ENCODE measurements around the gene IGFL2. TPM values are rescaled to one million over a fixed set of nuclear protein-coding genes. Genes with fewer than 3 reads are reported as not detected.

IGFL2 gene
- total RNA-seq (2013): not detected
- polyA plus RNA-seq (not detected), polyA minus RNA-seq (not detected in 2 replicates), total RNA-seq (0 to 0.81 (median 0) reads per million in 11 experiments)

DNA sequence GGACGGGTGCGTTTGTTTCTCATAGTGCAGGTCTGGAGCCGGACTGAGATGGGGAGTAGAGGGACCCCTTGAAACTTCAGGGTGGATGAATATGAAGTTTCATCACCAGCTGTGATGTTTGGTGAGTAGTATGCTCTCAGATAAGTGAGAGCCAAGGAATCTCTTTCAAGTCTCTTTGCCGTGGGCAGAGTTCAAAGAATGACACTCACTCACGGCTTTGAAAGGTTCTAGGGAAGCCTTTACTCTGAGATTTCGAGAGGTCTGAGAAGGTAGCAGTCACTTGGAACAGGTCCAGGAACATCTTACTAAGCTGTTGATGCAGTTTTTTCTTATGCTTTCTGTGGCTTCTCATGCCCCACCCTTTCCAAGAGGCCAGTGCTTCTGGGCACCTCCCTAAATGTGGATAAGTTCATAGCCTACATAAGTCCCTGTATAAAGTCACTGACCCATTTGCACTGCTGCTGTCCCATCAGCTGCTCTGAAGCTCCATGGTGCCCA, at the start of gene IGFL2:
Gene IGFL2, plus strand, starts transcription at position 448 of the 498 bp plus-strand sequence. Its CDS starts 41 bp downstream, at position 489.
- Histone ChIP-seq H3K79me2 (ENCODE audit: insufficient read depth, low read length) (no peaks in the 10 kb centered on the region), H3K4me1 (ENCODE audit: control insufficient read depth in 1 of 2, insufficient read depth in 2 of 2, low read length in 2 of 2) (no peaks in the 10 kb centered on the region), H3K27me3 (ENCODE audit: control insufficient read depth in 2 of 2, insufficient read depth in 2 of 2, low read length in 2 of 2) (peaks cover 0 to 3% of the 10 kb centered on the region in 2 donors), H3K27ac (ENCODE audit: low read depth in 1 of 2, low read length in 2 of 2) (no peak within 1 kb of the TSS), H3K4me3 (replicated peaks in 1 of 3; ENCODE audit: low read depth in 2 of 3, low read length in 3 of 3) (no peak within 1 kb of the TSS), H3K9me3 (replicated peaks in 1 of 2; ENCODE audit: control insufficient read depth in 1 of 2, insufficient read depth in 1 of 2, low read length in 2 of 2) (no peaks in the 10 kb centered on the region), H3K36me3 (replicated peaks in 1 of 2; ENCODE audit: control insufficient read depth in 1 of 2, insufficient read depth in 2 of 2, low read length in 2 of 2) (no peaks in the 10 kb centered on the region), H3K4me2 (replicated peaks; ENCODE audit: extremely low read depth, low read length, poor library complexity, severe bottlenecking) (no peak within 1 kb of the TSS), H3K9ac (ENCODE audit: insufficient read depth, low read length, poor library complexity, severe bottlenecking) (no peak within 1 kb of the TSS), H2AFZ (ENCODE audit: insufficient read depth, low read depth, low read length, poor library complexity, severe bottlenecking) (no peak within 1 kb of the TSS), H4K20me1 (ENCODE audit: insufficient read depth, low read length) (no peaks in the 10 kb centered on the region)
- Mint-ChIP-seq H3K27ac (no peak within 1 kb of the TSS), H3K4me3 (no peak within 1 kb of the TSS), H3K36me3 (no peaks in the 10 kb centered on the region), H3K27me3 (ENCODE audit: low read depth in 3 of 3) (peaks cover 10 to 48% (median 26%) of the 10 kb centered on the region in 3 donors), H3K9me3 (peaks cover 0 to 5% (median 0%) of the 10 kb centered on the region in 7 donors), H3K4me1 (no peaks in the 10 kb centered on the region)
- intact Hi-C loops (cut with micrococcal nuclease): no loop called here
- DNase-seq: no peak
- 97% methylated on average over 6 of the region's 6 CpGs for WGBS (ENCODE audit: insufficient coverage)
- TF ChIP-seq, protein P1, sequence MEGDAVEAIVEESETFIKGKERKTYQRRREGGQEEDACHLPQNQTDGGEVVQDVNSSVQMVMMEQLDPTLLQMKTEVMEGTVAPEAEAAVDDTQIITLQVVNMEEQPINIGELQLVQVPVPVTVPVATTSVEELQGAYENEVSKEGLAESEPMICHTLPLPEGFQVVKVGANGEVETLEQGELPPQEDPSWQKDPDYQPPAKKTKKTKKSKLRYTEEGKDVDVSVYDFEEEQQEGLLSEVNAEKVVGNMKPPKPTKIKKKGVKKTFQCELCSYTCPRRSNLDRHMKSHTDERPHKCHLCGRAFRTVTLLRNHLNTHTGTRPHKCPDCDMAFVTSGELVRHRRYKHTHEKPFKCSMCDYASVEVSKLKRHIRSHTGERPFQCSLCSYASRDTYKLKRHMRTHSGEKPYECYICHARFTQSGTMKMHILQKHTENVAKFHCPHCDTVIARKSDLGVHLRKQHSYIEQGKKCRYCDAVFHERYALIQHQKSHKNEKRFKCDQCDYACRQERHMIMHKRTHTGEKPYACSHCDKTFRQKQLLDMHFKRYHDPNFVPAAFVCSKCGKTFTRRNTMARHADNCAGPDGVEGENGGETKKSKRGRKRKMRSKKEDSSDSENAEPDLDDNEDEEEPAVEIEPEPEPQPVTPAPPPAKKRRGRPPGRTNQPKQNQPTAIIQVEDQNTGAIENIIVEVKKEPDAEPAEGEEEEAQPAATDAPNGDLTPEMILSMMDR (IDR thresholded peaks at IDR 0.05): no peak

DNA sequence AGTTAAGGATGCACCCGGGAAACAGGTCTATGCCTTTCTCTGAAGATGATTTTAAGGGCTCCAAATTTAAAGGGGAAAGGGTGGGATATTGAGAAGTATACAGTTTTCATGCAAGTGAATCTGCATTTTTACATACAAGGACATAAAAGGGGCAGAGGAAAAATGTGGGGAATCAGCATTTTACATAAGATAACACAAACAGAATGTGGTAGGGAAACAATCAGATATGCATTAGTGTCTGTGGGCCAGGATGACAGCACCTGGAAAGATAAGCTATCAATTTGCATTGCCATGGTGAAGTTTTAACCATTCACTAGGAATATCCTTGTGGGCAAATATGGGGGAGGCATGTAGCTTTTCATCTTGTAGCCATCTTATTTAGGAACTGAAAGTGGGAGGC, 47.7 kb upstream of the IGFL2 start:
- intact Hi-C loops (cut with micrococcal nuclease): no loop called here
- Mint-ChIP-seq H3K9me3 (peaks cover 11 to 18% (median 17%) of the 10 kb centered on the region in 7 donors), H3K4me3 (no peak overlapping the region), H3K4me1 (no peaks in the 10 kb centered on the region), H3K36me3 (no peaks in the 10 kb centered on the region), H3K27me3 (ENCODE audit: low read depth in 3 of 3) (peaks cover 0 to 30% (median 8%) of the 10 kb centered on the region in 3 donors), H3K27ac (no peak overlapping the region)
- no peak overlapping the region for H3K9ac ChIP-seq (ENCODE audit: insufficient read depth, low read length, poor library complexity, severe bottlenecking)
- H4K20me1 ChIP-seq (ENCODE audit: insufficient read depth, low read length): no peaks in the 10 kb centered on the region
- H3K4me2 ChIP-seq (replicated peaks; ENCODE audit: extremely low read depth, low read length, poor library complexity, severe bottlenecking): no peak overlapping the region
- WGBS (ENCODE audit: insufficient coverage): 75% methylated on average over 1 of the region's 1 CpG
- TF ChIP-seq, protein P1 (IDR thresholded peaks at IDR 0.05): no peak
- H3K27me3 ChIP-seq (ENCODE audit: control insufficient read depth in 2 of 2, insufficient read depth in 2 of 2, low read length in 2 of 2): no peaks in the 10 kb centered on the region
- H2AFZ ChIP-seq (ENCODE audit: insufficient read depth, low read depth, low read length, poor library complexity, severe bottlenecking): no peak overlapping the region
- no peaks in the 10 kb centered on the region for H3K79me2 ChIP-seq (ENCODE audit: insufficient read depth, low read length)
- no peaks in the 10 kb centered on the region for H3K36me3 ChIP-seq (replicated peaks in 1 of 2; ENCODE audit: control insufficient read depth in 1 of 2, insufficient read depth in 2 of 2, low read length in 2 of 2)
- H3K4me1 ChIP-seq (ENCODE audit: control insufficient read depth in 1 of 2, insufficient read depth in 2 of 2, low read length in 2 of 2): no peaks in the 10 kb centered on the region
- no peak for DNase-seq
- H3K4me3 ChIP-seq (replicated peaks in 1 of 3; ENCODE audit: low read depth in 2 of 3, low read length in 3 of 3): no peak overlapping the region
- H3K27ac ChIP-seq (ENCODE audit: low read depth in 1 of 2, low read length in 2 of 2): no peak overlapping the region
- H3K9me3 ChIP-seq (replicated peaks in 1 of 2; ENCODE audit: control insufficient read depth in 1 of 2, insufficient read depth in 1 of 2, low read length in 2 of 2): peaks cover 0 to 9% of the 10 kb centered on the region in 2 donors

All from CD14-positive monocyte (primary cell).